Hippocampal formation (tissue), 2 donors: ENCODE measurements around the gene ZRANB3.
A peak's percentile ranks its signal among the peaks of the same experiment; 100 is the strongest.
"Not testable (repeated sequence)": the region's sequence is repeated elsewhere in the genome, so short reads cannot be mapped to it uniquely, and the experiment has no call there.

Source experiments
- DNase-seq, 2 donors: peaks; one replicate each; lab custom pipeline; 2025; lab: John Stamatoyannopoulos, UW

Gene ZRANB3

GRCh38 chr2:135335256-135335655, 195.8 kb downstream of the ZRANB3 start:
- DNase-seq: no peak

- no peak for DNase-seq
Observed at GRCh38 chr2:135327146-135327545, 203.9 kb downstream of the ZRANB3 start.

- DNase-seq: no peak
Observed at GRCh38 chr2:135320465-135321355, 210.3 kb downstream of the ZRANB3 start.

GRCh38 chr2:135318808-135319207, 212.2 kb downstream of the ZRANB3 start:
- no peak for DNase-seq

- DNase-seq: no peak
Observed at GRCh38 chr2:135317375-135317774, 213.6 kb downstream of the ZRANB3 start.

DNA sequence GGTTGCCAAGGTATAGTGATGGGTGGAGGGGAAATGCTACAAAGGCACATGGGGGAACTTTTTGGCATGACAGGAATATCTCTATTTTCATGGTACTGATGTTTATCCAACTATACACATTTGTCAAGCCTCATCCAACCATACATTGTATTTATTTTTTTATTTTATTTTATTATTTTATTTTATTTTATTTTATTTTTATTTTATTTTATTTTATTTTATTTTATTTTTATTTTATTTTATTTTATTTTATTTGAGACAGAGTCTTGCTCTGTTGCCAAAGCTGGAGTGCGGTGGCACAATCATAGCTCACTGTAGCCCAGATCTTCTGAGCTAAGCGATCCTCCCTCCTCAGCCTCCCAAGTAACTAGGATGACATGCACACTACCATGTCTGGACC, 219.1 kb downstream of the ZRANB3 start:
- no peak for DNase-seq

DNA sequence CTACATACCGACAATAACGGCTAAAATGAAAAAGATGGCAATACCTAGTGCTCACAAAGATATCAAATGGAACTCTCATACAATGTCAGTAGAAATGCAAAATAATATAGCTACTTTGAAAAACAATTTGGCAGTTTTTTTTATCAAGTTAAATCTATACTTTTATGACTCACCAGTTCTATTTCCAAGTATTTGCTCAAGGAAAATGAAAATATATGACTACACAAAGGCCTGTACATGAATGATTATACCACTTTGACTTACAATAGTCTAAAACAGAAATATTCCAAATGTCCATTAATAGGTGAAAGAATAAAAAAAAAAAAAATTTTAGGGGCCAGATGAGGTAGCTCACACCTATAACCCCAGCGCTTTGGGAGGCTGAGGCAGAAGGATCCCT, 219.8 kb downstream of the ZRANB3 start:
- DNase-seq: no peak

- DNase-seq: no peak
Observed at GRCh38 chr2:135304694-135305093, 226.3 kb downstream of the ZRANB3 start.

- no peak for DNase-seq
Observed at GRCh38 chr2:135299658-135300244, 231.3 kb downstream of the ZRANB3 start.

GRCh38 chr2:135299165-135299564, 231.9 kb downstream of the ZRANB3 start:
- DNase-seq: no peak

- DNase-seq: not testable (repeated sequence)
Observed at GRCh38 chr2:135287121-135287520, 243.9 kb downstream of the ZRANB3 start.

- no peak for DNase-seq
Observed at GRCh38 chr2:135285391-135285790, 245.6 kb downstream of the ZRANB3 start.

DNA sequence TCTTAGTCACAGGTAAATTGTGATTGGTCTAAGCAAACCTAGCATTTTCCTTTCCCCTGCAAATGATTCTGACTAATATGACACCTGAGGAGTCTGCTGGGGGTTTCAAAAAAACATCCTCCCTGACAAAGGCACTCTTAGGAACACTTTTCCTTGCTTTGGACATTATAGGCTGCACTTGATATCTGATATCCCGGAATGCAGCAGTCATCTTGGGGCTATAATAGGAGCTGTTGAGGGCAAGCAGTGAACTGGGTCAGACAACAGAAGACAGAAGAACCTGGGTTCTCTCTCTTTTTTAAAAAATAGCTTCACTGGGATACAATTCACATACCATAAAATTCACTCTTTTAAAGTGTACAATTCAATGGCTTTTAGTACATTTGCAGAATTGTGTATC, 249.6 kb downstream of the ZRANB3 start:
- DNase-seq: no peak

DNA sequence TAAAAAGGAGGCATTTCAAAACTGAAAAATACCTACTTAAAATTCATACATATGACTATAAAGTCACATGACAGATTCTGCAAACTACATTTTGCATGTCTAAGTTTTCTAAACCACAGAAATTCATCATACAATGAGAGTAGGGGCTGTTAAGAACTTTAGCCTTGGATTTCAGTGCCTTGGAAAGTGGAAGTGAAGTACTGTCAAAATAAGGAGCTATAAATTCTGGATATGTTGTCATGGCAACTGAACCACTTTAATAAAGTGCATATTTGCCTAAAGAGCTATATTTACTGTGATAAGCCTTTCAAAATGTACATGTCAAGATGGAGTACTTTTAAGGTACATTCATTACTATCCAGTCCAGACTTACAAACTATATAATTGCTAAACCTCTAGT, 251.8 kb downstream of the ZRANB3 start:
- DNase-seq: no peak

DNA sequence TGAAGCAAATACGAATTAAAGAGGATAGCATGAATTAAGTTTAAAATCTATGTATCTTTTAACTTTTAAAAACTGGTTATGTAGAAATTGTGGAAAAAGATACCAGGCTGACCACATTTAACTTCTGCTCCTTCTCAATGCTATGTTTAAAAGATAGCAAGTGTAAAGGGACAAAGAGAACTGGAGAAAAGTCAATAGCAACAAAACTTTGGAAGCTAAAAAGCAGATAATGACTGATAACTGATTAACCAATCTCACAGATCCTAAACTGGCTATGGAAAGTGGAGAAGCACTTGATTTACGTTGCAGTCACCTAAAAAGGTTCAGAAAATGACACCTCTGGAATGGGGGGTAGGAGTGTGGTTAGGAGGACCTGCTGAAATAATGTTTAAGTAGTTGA, 254.5 kb downstream of the ZRANB3 start:
- DNase-seq: no peak

DNA sequence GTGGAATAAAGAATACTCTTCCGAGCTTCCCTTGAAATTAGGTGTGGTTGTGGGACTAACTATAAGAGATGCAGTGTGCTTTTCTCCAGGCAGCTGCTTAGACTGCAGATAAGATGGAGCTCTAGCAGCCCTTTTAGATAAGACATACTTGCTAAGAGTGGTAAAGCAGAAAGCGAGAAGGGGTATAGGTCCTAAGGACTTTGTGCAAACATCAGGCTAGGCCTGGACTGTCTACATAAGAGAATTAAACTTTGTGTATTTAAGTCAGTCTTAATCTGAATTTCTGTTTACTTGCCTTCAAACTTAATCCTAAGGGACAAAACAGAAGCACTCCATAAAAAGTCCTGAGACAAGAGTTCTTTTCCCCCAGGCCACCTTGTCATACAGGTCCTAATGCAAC, 260.0 kb downstream of the ZRANB3 start:
- no peak for DNase-seq

- no peak for DNase-seq
Observed at GRCh38 chr2:135265960-135266490, 265.0 kb downstream of the ZRANB3 start.

GRCh38 chr2:135259123-135259522, 271.9 kb downstream of the ZRANB3 start:
- DNase-seq: no peak

- DNase-seq: peak in 1 of 2 donors; percentile 1
Observed at GRCh38 chr2:135258193-135258592, 272.8 kb downstream of the ZRANB3 start.

DNA sequence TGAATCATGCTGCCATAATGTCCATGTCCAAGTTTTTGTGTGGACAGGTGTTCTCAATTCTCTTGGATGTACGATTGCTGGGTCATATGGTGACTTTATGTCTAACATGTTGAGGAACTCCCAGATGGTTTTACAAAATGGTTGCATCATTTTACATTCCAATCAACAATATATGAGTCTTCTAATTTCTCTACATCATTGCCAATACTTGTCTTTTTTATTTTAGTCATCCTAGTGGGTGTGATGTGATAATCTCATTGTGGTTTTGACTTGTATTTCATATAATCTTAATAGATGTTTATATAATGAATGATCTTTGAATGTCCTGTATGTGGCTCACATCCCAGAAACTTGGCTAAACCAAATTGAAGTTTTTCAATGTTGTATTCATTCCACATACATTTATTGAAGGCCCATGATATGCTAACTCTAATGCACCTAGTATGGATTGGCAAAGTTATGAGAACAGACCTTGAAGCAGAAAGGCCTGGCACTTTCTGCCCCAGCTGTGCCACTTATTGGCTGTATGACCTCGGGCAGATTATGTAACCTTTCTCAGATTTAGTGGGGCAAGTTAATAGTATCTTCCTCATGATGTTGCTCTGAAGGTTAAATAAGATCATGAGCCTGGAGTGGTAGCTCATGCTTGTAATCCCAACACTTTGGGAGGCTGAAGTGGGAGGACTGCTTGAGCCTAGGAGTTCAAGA, 273.5 kb downstream of the ZRANB3 start:
- DNase-seq: no peak

- DNase-seq: no peak
Observed at GRCh38 chr2:135256531-135257260, 274.3 kb downstream of the ZRANB3 start.

GRCh38 chr2:135255208-135255607, 275.8 kb downstream of the ZRANB3 start:
- DNase-seq: no peak
